SK-N-SH (cell line): ENCODE data around the gene BORCS6. TPM values are rescaled to one million over a fixed set of nuclear protein-coding genes. Genes with fewer than 3 reads are reported as not detected.
A peak's percentile ranks its signal among the peaks of the same experiment; 100 is the strongest.

ENCODE experiments used
- CTCF ChIA-PET: fragments of 300-600, 350-600 bp; formaldehyde crosslinking; extraction: SDS; loops from one replicate; lab custom pipeline; 2021; lab: Yijun Ruan, JAX
- POLR2A ChIA-PET: fragments of 350-600 bp; sonication (Branson Sonifier 250); formaldehyde crosslinking; extraction: SDS; loops from one replicate; lab custom pipeline; 2020; ENCODE audit warnings: antibody characterized with exemption, inconsistent platforms; lab: Yijun Ruan, JAX
- DNase-seq: peaks from one replicate; pipeline ENCODE4 v3.0.0; 2012
- H2AFZ ChIP-seq: fragments of 200-600 bp; sonication (generic); 2 replicates; pipeline ENCODE4 v1.8.1; 2016; ENCODE audit warnings: antibody characterized with exemption, mild to moderate bottlenecking, low read depth
- H3F3A ChIP-seq: fragments of 200-600 bp; sonication (generic); replicated peaks from 2 replicates; pipeline ENCODE3; 2016; ENCODE audit warnings: antibody characterized with exemption, mild to moderate bottlenecking; ENCODE audit not compliant: insufficient read depth
- H3K27ac ChIP-seq, 2 experiments: fragments of 200-500 bp in 1 of 2; fragments of 200-600 bp in 1 of 2; sonication (Bioruptor generic) in 1 of 2; sonication (generic), shearing (Covaris generic) in 1 of 2; 2 replicates each; pipeline versions ENCODE4 v1.5.1 to v1.6.1; 2014 to 2016; ENCODE audit warnings: low read depth in 2 of 2, inconsistent platforms in 1 of 2, low read length in 1 of 2, mild to moderate bottlenecking in 1 of 2, mixed read lengths in 1 of 2
- H3K27me3 ChIP-seq: fragments of 200-600 bp; sonication (generic), shearing (Covaris generic); 2 replicates; pipeline ENCODE4 v1.6.1; 2016; ENCODE audit warnings: mixed run types; ENCODE audit not compliant: insufficient read depth
- H3K36me3 ChIP-seq, 2 experiments: fragments of 200-500 bp in 1 of 2; fragments of 200-600 bp in 1 of 2; sonication (Bioruptor generic) in 1 of 2; sonication (generic) in 1 of 2; replicated peaks in 1 of 2; 2 replicates each; pipeline versions ENCODE3 to v1.5.1; 2014 to 2016; ENCODE audit warnings: low read length in 1 of 2, mild to moderate bottlenecking in 1 of 2; ENCODE audit not compliant: insufficient read depth in 2 of 2, control insufficient read depth in 1 of 2
- H3K4me1 ChIP-seq, 2 experiments: fragments of 200-500 bp in 1 of 2; fragments of 200-600 bp in 1 of 2; sonication (Bioruptor generic) in 1 of 2; sonication (generic), shearing (Covaris generic) in 1 of 2; 2 replicates each; pipeline versions ENCODE4 v1.5.1 to v1.6.1; 2014 to 2016; ENCODE audit warnings: low read depth in 1 of 2, low read length in 1 of 2, mixed run types in 1 of 2; ENCODE audit not compliant: insufficient read depth in 2 of 2, control insufficient read depth in 1 of 2
- H3K4me2 ChIP-seq: fragments of 200-600 bp; sonication (generic), shearing (Covaris generic); 2 replicates; pipeline ENCODE4 v1.6.1; 2017; ENCODE audit warnings: mixed run types
- H3K4me3 ChIP-seq, 2 experiments: fragments of 200-500 bp in 1 of 2; fragments of 200-600 bp in 1 of 2; sonication (Bioruptor generic) in 1 of 2; sonication (generic), shearing (Covaris generic) in 1 of 2; 2 replicates each; pipeline versions ENCODE4 v1.5.1 to v1.8.1; 2014 to 2016; ENCODE audit warnings: low read depth in 2 of 2, inconsistent platforms in 1 of 2, low read length in 1 of 2, mild to moderate bottlenecking in 1 of 2, mixed read lengths in 1 of 2, moderate library complexity in 1 of 2
- H3K79me2 ChIP-seq: fragments of 200-600 bp; sonication (generic); 2 replicates; pipeline ENCODE4 v1.8.1; 2017; ENCODE audit warnings: mild to moderate bottlenecking; ENCODE audit not compliant: insufficient read depth
- H3K9ac ChIP-seq: fragments of 200-600 bp; sonication (generic); 2 replicates; pipeline ENCODE4 v1.6.1; 2017; ENCODE audit warnings: mixed run types
- H3K9me2 ChIP-seq: fragments of 200-600 bp; sonication (generic); 2 replicates; pipeline ENCODE4 v1.6.1; 2017; ENCODE audit warnings: mixed run types
- H3K9me3 ChIP-seq: fragments of 200-600 bp; sonication (generic); 2 replicates; pipeline ENCODE4 v1.6.1; 2017; ENCODE audit warnings: mixed run types, mild to moderate bottlenecking, moderate library complexity
- H4K20me1 ChIP-seq: fragments of 200-600 bp; sonication (generic); 2 replicates; pipeline ENCODE4 v1.6.1; 2017; ENCODE audit warnings: mild to moderate bottlenecking, mixed run types; ENCODE audit not compliant: insufficient read depth
- ELF1 ChIP-seq: IDR thresholded peaks from 2 replicates; pipeline ENCODE4 v1.4.0; 2012
- EP300 ChIP-seq, 2 experiments: IDR thresholded peaks; 2 replicates each; pipeline versions ENCODE4 v1.4.0 to v1.6.1; 2012; ENCODE audit warnings: borderline replicate concordance in 1 of 2, low read depth in 1 of 2, low read length in 1 of 2
- EZH2phosphoT487 ChIP-seq: fragments of 200-600 bp; sonication (generic); IDR thresholded peaks from 2 replicates; pipeline ENCODE4 v1.6.1; 2017; ENCODE audit warnings: low read depth, mixed run types, mild to moderate bottlenecking, antibody characterized with exemption, moderate library complexity, borderline replicate concordance
- FOSL2 ChIP-seq: IDR thresholded peaks from 2 replicates; pipeline ENCODE4 v1.4.0; 2012; ENCODE audit warnings: low read depth, mild to moderate bottlenecking, moderate library complexity, borderline replicate concordance
- FOXJ3 ChIP-seq: sonication (generic); formaldehyde crosslinking; IDR thresholded peaks from 2 replicates; pipeline ENCODE4 v1.5.1; 2020; ENCODE audit warnings: mild to moderate bottlenecking, missing genetic modification reagents
- FOXM1 ChIP-seq: IDR thresholded peaks from 2 replicates; pipeline ENCODE4 v1.4.0; 2012; ENCODE audit warnings: low read depth, mild to moderate bottlenecking
- IRF3 ChIP-seq: fragments of 150-350 bp; IDR thresholded peaks from 2 replicates; pipeline ENCODE4 v1.6.1; 2016; ENCODE audit warnings: mild to moderate bottlenecking, low read depth, low read length
- JUND ChIP-seq: IDR thresholded peaks from 2 replicates; pipeline ENCODE4 v1.4.0; 2012
- MXI1 ChIP-seq: IDR thresholded peaks from 2 replicates; pipeline ENCODE4 v1.6.1; 2012; ENCODE audit warnings: mild to moderate bottlenecking, low read depth, low read length, improper control_type of control experiment
- NFIC ChIP-seq: IDR thresholded peaks from 2 replicates; pipeline ENCODE4 v1.4.0; 2012; ENCODE audit warnings: borderline replicate concordance
- NRF1 ChIP-seq: IDR thresholded peaks from 2 replicates; pipeline ENCODE4 v1.6.1; 2012; ENCODE audit warnings: low read depth, mild to moderate bottlenecking, low read length
- POLR2AphosphoS5 ChIP-seq: IDR thresholded peaks from 2 replicates; pipeline ENCODE4 v1.6.1; 2012; ENCODE audit warnings: low read depth, low read length
- RAD21 ChIP-seq: IDR thresholded peaks from 2 replicates; pipeline ENCODE4 v1.6.1; 2012; ENCODE audit warnings: mild to moderate bottlenecking, low read length
- RCOR1 ChIP-seq: fragments of 150-350 bp; IDR thresholded peaks from 2 replicates; pipeline ENCODE4 v1.6.1; 2017; ENCODE audit warnings: antibody characterized with exemption, low read length
- REST ChIP-seq: IDR thresholded peaks from 2 replicates; pipeline ENCODE4 v1.6.1; 2012; ENCODE audit warnings: mild to moderate bottlenecking, low read depth, low read length, moderate library complexity
- RFX5 ChIP-seq: IDR thresholded peaks from 2 replicates; pipeline ENCODE4 v1.6.1; 2012; ENCODE audit warnings: mild to moderate bottlenecking, improper control_type of control experiment, low read length
- TCF12 ChIP-seq: IDR thresholded peaks from 2 replicates; pipeline ENCODE4 v1.4.0; 2012
- TEAD4 ChIP-seq: IDR thresholded peaks from 2 replicates; pipeline ENCODE4 v1.4.0; 2012; ENCODE audit warnings: mild to moderate bottlenecking, borderline replicate concordance; ENCODE audit not compliant: insufficient read depth
- USF1 ChIP-seq: IDR thresholded peaks from 2 replicates; pipeline ENCODE4 v1.4.0; 2012; ENCODE audit warnings: low read depth, borderline replicate concordance
- USF2 ChIP-seq: fragments of 150-350 bp; IDR thresholded peaks from 2 replicates; pipeline ENCODE4 v1.6.1; 2017; ENCODE audit warnings: antibody characterized with exemption, low read length, low read depth, borderline replicate concordance
- YY1 ChIP-seq: IDR thresholded peaks from 2 replicates; pipeline ENCODE4 v1.4.0; 2012; ENCODE audit warnings: low read depth, mild to moderate bottlenecking
- ZBTB33 ChIP-seq: IDR thresholded peaks from 2 replicates; pipeline ENCODE4 v1.4.0; 2012; ENCODE audit warnings: low read depth, borderline replicate concordance
- WGBS: methylation state at CpG from one replicate; pipeline ENCODE4 v1.1.6; 2017; ENCODE audit warnings: low lambda C conversion rate; 5-methylcytosine and 5-hydroxymethylcytosine counted together
- polyA plus RNA-seq, 3 experiments: library from polyadenylated mRNA; depleted of rRNA; stranded (reverse); fragments of >200 nt; gene quantifications; 2 replicates each; pipeline ENCODE4 v1.2.3, GENCODE V29; 2012
- TF ChIP-seq, protein P1 (sequence below): IDR thresholded peaks from 2 replicates; pipeline ENCODE4; 2012

BORCS6 gene
- polyA plus RNA-seq, 1 of the 3 experiments (the other 2 are of a cell fraction): 4.3 TPM

DNA sequence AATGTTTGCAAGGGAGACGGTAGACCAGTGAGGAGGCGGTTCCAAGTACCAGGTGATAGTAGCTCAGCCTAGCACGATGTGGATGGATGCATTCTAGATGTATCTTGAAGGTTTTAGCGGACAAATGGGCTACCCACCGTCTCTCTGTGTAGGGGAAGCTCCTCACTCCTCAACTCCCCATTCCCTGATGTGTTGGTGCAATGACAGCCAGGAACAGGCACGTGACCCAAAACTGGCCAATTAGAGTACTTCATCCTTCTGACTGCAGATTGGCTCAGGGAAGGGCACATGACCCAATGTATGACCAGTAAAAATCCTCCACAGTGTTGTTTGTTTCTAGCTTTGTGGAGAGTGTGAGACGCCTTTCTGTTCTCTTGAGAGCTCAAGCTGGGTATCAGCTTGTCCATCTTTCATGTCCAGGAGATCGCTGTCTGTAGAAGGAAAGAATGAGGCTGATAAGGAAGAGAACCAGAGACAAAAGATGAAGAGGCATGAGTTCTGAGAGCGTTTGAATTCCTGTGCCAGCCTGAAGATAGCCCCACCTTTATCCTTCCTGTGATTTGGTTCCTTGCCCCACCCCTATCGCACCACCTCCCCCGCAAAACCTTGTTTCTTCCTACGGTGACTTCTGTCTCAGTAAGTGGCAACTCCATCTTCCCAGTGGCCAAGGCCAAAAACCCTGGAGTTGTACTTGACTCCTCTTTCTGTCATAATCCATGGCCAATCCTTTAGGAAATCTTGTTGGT lies 2.3 kb upstream of the BORCS6 start:
- no peaks in the 10 kb centered on the region for H3K27me3 ChIP-seq
- H3K36me3 ChIP-seq: no peaks in the 10 kb centered on the region
- H3K79me2 ChIP-seq: peaks cover 18% of the 10 kb centered on the region; the same call in 1 of the 2 replicates
- peak overlapping the region; percentile 74; the same call in 1 of the 2 replicates for H2AFZ ChIP-seq
- H3K9me3 ChIP-seq: no peaks in the 10 kb centered on the region
- H3K9me2 ChIP-seq: no peaks in the 10 kb centered on the region
- peak overlapping the region; percentile 62 for H3K4me2 ChIP-seq
- WGBS: 6% methylated on average over 12 of the region's 12 CpGs
- H3K4me3 ChIP-seq: peak overlapping the region; percentile 44 to 45
- ChIA-PET CTCF (interaction anchor here (0.7 to 2.5 kb wide), 5 partner anchors 13 to 191 kb away, joined by 3 to 8 read pairs (median 3); no protein-coding TSS in a partner anchor), POLR2A (interaction anchor here (0.6 to 3.1 kb wide), 11 partner anchors 12 to 788 kb away, joined by 3 to 22 read pairs (median 4); partner anchors contain the start of genes AURKB, CTC1, HES7 and SLC25A35)
- peak overlapping the region; percentile 54 for H3K9ac ChIP-seq
- H4K20me1 ChIP-seq: peaks cover 7% of the 10 kb centered on the region
- peak; percentile 82 for DNase-seq
- peaks cover 13 to 31% of the 10 kb centered on the region in 2 experiments; a peak in 3 of 4 replicates for H3K4me1 ChIP-seq
- H3K27ac ChIP-seq: peak overlapping the region; percentile 64 to 90
- peaks cover 26% of the 10 kb centered on the region for H3F3A ChIP-seq
- no peak for TF ChIP-seq TEAD4
- no peak for TF ChIP-seq FOXJ3
- TF ChIP-seq EZH2phosphoT487: no peak
- peak; percentile 57; the same call in 1 of the 2 replicates for TF ChIP-seq RCOR1
- TF ChIP-seq, protein P1, sequence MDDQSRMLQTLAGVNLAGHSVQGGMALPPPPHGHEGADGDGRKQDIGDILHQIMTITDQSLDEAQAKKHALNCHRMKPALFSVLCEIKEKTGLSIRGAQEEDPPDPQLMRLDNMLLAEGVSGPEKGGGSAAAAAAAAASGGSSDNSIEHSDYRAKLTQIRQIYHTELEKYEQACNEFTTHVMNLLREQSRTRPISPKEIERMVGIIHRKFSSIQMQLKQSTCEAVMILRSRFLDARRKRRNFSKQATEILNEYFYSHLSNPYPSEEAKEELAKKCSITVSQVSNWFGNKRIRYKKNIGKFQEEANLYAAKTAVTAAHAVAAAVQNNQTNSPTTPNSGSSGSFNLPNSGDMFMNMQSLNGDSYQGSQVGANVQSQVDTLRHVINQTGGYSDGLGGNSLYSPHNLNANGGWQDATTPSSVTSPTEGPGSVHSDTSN: no peak
- TF ChIP-seq USF2: peak; percentile 97
- no peak for TF ChIP-seq REST
- TF ChIP-seq NFIC: no peak
- TF ChIP-seq RAD21: no peak
- no peak for TF ChIP-seq YY1
- no peak for TF ChIP-seq ZBTB33
- no peak for TF ChIP-seq JUND
- TF ChIP-seq RFX5: peak; percentile 81
- peak; percentile 99 for TF ChIP-seq USF1
- TF ChIP-seq IRF3: no peak; the same call in 1 of the 2 replicates
- no peak for TF ChIP-seq ELF1
- TF ChIP-seq MXI1: peak; percentile 90; the same call in 1 of the 2 replicates
- no peak for TF ChIP-seq TCF12
- no peak for TF ChIP-seq EP300 (IDR thresholded peaks at IDR 0.05; ENCODE audit: borderline replicate concordance in 1 of 2, low read depth in 1 of 2, low read length in 1 of 2)
- TF ChIP-seq NRF1: no peak
- no peak for TF ChIP-seq FOSL2
- TF ChIP-seq POLR2AphosphoS5: peak; percentile 98
- TF ChIP-seq FOXM1: no peak
